Coronary artery (tissue), 2 donors: Measurements from ENCODE around the gene SLC25A14.
"Not testable (repeated sequence)": the region's sequence is repeated elsewhere in the genome, so short reads cannot be mapped to it uniquely, and the experiment has no call there.

Experiments used
- DNase-seq: peaks from one replicate; pipeline ENCODE4 v3.0.0-alpha.2; 2017; ENCODE audit warnings: low spot score
- H3K27ac ChIP-seq, 2 donors: fragments of 200-600 bp; sonication (generic); one replicate each; pipeline ENCODE4 v1.5.1; 2016 to 2019
- H3K4me3 ChIP-seq: fragments of 200-600 bp; sonication (generic); 2 replicates; pipeline ENCODE4 v1.5.1; 2016; ENCODE audit warnings: mild to moderate bottlenecking, moderate library complexity
- CTCF ChIP-seq: fragments of 200-600 bp; sonication (generic); IDR thresholded peaks from one replicate; pipeline ENCODE4 v1.5.1; 2019; ENCODE audit warnings: antibody characterized with exemption

The SLC25A14 gene

GRCh38 chrX:130301405-130301804 lies 38.3 kb upstream of the SLC25A14 start:
- Histone ChIP-seq H3K4me3 (no peak overlapping the region), H3K27ac (no peak overlapping the region)
- DNase-seq, result no peak
- TF ChIP-seq CTCF, result no peak

DNA sequence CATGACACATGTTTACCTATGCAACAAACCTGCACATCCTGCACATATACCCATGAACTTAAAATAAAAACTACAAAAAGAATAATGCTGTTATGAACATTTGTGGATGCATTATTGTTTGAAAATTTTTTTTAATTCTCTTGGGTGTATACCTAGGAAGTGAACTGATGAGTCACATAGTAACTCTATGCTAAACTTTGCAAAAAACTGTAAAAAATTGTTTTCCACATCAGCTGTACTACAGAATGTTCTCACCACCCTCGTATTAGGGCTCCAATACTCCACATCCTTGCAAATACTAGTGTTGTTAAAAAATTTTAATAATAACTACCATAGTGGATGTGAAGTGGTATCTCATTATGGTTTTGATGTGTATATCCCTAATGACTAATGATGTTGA lies 37.7 kb upstream of the SLC25A14 start:
- no peak for TF ChIP-seq CTCF
- no peak for DNase-seq
- Histone ChIP-seq H3K27ac (no peak overlapping the region), H3K4me3 (no peak overlapping the region)

GRCh38 chrX:130304587-130305368 lies 34.9 kb upstream of the SLC25A14 start:
- no peak for TF ChIP-seq CTCF
- DNase-seq, result no peak
- Histone ChIP-seq H3K4me3 (no peak overlapping the region), H3K27ac (no peak overlapping the region)

GRCh38 chrX:130319886-130320285 lies 19.8 kb upstream of the SLC25A14 start:
- DNase-seq, H3K27ac ChIP-seq, H3K4me3 ChIP-seq: not testable (repeated sequence)

DNA sequence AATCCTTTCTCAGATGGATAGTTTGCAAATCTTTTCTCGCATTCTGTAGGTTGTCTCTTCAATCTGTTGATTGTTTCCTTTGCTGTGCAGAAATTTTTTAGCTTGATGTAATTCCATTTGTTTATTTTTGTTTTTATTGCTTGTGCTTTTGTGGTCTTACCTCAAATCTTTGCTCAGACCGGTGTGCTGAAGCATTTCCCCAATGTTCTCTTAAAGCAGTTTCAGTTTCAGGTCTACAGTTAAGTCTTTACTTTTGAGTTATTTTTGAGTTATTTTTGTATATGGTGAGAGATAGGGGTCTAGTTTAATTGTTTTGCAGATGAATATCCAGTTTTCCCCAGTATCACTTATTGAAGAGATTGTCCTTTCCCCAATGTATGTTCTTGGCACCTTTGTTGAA lies 18.2 kb upstream of the SLC25A14 start:
- Histone ChIP-seq H3K4me3 (no peak overlapping the region), H3K27ac (no peak overlapping the region)
- no peak for TF ChIP-seq CTCF
- no peak for DNase-seq

GRCh38 chrX:130330146-130330545 lies 9.6 kb upstream of the SLC25A14 start:
- H3K27ac ChIP-seq, result no peak overlapping the region
- no peak for TF ChIP-seq CTCF
- H3K4me3 ChIP-seq, result no peak overlapping the region
- no peak for DNase-seq

DNA sequence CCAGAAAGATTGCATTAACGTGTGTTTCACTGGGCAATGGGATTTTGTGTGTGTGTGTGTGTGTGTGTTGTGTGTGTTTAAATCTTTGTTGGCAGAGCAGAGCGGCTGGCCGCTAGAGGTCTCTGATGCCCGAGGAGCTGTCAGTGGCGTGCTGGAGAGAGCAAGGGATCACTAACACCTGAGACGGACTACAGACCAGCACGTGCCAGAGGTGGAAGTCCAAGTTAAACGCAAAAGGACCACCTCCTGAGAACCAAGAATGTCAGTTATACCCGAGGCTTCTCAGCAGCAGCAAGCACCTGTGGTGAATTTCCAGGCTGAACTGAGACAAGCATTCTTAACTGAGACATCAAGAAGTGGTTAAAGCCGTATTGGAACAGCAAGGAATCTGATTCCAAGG lies 9.0 kb upstream of the SLC25A14 start:
- Histone ChIP-seq H3K27ac (no peak overlapping the region), H3K4me3 (no peak overlapping the region)
- TF ChIP-seq CTCF, result no peak
- no peak for DNase-seq
